VCaP (cell line): ENCODE measurements around the gene FOXD1.
A peak's percentile ranks its signal among the peaks of the same experiment; 100 is the strongest.

Experiments used
- H3K27ac ChIP-seq: fragments of 450-650 bp; 2 replicates; pipeline ENCODE4 v1.5.1; 2017
- TF ChIP-seq, protein P1 (sequence below): fragments of 450-650 bp; conservative IDR thresholded peaks from 2 replicates; pipeline ENCODE4 v1.5.1; 2017; ENCODE audit warnings: mild to moderate bottlenecking, moderate library complexity

FOXD1 gene

DNA sequence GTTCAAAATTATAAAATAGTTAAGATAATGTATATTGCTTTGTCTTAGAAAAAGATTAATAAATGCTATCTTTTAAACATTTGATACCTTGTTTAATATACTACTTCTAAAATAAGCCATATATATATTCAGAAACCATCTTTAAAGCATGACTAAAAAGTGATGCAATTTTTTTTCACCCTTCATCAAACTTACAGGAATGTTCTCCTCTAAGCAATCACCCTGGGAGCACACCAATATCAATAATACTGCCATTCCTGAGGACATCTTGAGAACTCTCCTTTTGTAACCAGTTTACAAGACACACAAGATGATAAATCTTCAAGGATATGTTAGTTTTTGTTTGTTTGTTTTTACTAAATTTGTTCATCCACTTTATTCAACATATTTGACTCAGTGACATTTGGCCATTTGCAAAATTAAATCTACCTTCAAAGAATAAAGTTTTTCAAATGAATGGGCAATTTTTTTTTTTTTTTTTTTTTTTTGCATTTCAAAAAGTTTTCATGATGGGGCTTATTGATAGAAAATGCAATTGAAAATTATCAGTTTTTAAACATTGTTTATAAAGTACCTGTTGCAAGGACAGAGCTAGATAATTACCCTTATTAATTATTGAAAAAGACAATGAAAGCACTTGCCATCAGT is 17.2 kb downstream of the FOXD1 start:
- TF ChIP-seq, protein P1, sequence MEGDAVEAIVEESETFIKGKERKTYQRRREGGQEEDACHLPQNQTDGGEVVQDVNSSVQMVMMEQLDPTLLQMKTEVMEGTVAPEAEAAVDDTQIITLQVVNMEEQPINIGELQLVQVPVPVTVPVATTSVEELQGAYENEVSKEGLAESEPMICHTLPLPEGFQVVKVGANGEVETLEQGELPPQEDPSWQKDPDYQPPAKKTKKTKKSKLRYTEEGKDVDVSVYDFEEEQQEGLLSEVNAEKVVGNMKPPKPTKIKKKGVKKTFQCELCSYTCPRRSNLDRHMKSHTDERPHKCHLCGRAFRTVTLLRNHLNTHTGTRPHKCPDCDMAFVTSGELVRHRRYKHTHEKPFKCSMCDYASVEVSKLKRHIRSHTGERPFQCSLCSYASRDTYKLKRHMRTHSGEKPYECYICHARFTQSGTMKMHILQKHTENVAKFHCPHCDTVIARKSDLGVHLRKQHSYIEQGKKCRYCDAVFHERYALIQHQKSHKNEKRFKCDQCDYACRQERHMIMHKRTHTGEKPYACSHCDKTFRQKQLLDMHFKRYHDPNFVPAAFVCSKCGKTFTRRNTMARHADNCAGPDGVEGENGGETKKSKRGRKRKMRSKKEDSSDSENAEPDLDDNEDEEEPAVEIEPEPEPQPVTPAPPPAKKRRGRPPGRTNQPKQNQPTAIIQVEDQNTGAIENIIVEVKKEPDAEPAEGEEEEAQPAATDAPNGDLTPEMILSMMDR: no peak

GRCh38 chr5:73426034-73426433 is 22.5 kb downstream of the FOXD1 start:
- no peak overlapping the region for H3K27ac ChIP-seq
- TF ChIP-seq, protein P1: no peak

More for the DNA sequence above, 17.2 kb downstream of the FOXD1 start:
- no peak overlapping the region for H3K27ac ChIP-seq

- H3K27ac ChIP-seq: peak overlapping the region; percentile 24
- TF ChIP-seq, protein P1: no peak
Observed at GRCh38 chr5:73424556-73424977, 24.0 kb downstream of the FOXD1 start.

DNA sequence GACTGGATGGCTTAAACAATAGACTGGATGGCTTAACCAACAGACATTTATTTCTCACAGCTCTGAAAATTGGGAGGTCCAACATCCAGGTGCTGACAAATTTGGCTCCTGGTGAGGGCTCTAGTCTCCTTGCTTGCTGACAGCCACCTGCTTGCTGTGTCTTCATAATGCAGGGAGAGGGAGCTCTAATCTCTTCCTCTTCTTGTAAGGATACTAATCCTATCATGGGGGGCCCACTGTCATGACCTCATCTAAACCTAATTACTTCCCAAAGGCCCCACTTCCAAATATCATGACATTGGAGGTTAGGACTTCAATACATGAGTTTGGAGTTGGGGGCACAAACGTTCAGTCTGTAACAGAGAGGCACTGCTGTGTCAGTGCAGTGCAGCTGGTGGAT is 26.4 kb downstream of the FOXD1 start:
- no peak overlapping the region for H3K27ac ChIP-seq
- TF ChIP-seq, protein P1: no peak

DNA sequence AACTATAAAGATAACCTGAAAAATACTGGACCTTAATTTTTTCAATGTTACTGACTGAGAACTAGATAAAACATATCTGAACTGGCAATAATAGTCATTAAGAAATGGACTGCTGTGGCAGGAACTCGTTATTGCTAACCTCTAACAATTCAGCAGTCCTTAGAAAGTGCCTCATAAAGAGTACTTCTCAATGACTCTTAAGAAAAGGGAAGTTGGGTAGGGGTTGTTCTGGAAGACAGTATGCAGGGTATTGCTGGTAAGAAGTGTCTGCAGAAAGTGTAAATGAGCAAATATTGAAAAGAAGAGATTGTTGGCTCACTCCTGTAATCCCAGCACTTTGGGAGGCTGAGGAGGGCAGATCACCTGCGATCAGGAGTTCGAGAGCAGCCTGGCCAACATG is 27.9 kb downstream of the FOXD1 start:
- H3K27ac ChIP-seq: no peak overlapping the region
- TF ChIP-seq, protein P1: no peak

DNA sequence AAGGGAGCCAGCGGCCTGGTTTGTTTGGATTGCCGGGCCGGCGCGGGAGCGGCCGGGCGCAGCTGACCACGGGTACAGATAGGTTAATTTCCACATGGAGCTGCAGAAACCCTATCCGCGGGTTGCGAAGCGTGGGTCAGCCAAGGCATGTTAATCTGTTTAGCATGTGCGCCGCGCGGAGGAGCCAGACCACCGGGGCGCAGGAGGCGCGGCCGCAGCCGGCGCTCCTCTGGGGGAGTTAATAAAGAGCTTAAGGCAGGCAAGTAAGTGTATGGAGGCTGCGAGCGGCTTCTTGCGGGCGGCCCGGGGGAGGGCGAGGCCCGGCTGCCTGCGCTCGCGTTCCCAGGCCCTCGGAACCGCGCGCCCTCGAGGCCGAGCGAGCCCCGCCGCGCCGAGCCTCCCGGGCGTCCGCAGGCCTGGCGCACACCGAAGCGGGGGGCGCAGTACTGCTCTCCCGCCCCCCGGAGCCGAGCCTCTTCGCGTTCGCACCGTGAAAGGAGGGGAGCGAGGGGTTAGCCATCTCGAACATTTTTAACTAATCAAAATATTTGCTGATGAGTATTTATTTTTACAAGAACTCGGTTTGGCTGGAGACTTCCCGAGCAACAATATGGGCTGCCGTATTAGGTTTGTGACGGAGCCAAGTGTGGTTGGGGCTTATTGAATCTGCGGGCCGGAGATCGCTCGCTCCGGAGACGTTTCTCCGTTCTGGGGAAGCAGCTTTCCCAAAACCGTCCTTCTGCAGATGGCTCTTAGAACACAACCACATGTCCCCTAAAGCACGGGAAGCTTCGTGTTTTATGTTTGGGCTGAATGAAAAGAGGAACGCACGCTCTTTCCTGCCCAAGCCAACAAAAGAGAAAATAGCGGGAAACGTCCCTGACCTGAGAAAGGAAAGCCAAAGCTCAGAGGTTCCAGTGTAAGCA is 28.8 kb downstream of the FOXD1 start:
- TF ChIP-seq, protein P1: no peak
- H3K27ac ChIP-seq: peak overlapping the region; percentile 87

DNA sequence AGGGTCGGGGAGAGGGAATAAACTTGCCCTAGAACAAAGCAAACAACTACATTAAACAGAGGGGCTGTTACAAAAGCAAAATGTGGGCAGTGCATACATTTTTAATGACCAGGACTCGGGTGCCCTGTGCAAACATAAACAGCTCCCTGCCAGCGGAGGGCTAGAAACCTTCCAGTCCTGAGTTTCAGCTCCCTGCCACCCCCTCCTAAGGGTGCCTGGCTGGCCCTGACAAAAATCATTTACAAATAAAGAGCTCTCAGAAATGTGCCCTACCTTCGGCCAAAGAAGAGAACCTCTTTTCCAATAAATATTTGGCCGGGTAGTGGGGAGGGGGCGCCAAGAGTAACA is 29.5 kb downstream of the FOXD1 start:
- H3K27ac ChIP-seq: peak overlapping the region; percentile 87
- TF ChIP-seq, protein P1: no peak
